Measurements from ENCODE around the gene MACROD2. TPM values are rescaled to one million over a fixed set of nuclear protein-coding genes. Genes with fewer than 3 reads are reported as not detected.

Gene MACROD2
- total and polyA plus RNA-seq, 2 donors (not counting 1 experiment from before 2014, with no cell fraction given) = 5.3 to 6.7 TPM

GRCh38 chr20:15639839-15640238 is 1644.5 kb downstream of the MACROD2 start:
- no peaks in the 10 kb centered on the region for H3K79me2 ChIP-seq (ENCODE audit: control insufficient read depth, insufficient read depth, low read length)
- H4K20me1 ChIP-seq (ENCODE audit: control insufficient read depth, insufficient read depth, low read length, poor library complexity, severe bottlenecking) = no peaks in the 10 kb centered on the region
- H3K4me2 ChIP-seq (replicated peaks; ENCODE audit: low read depth, low read length, poor library complexity, severe bottlenecking) = no peak overlapping the region
- DNase-seq (no peak), ATAC-seq (ENCODE audit: low read depth) (no peak)
- H3K4me1 Mint-ChIP-seq = peaks cover 6% of the 10 kb centered on the region
- ChIA-PET POLR2A (no interaction called here), CTCF (no interaction called here)
- H3K9me3 Mint-ChIP-seq (ENCODE audit: insufficient read depth) = no peaks in the 10 kb centered on the region
- intact Hi-C loops (cut with micrococcal nuclease) = no loop called here
- no peaks in the 10 kb centered on the region for H3K27me3 ChIP-seq (replicated peaks in 1 of 4; ENCODE audit: control extremely low read depth in 1 of 4, control insufficient read depth in 3 of 4, insufficient read depth in 4 of 4, low read length in 3 of 4)
- H3K9ac ChIP-seq (ENCODE audit: low read length) = no peak overlapping the region
- no peak overlapping the region for H3K4me3 ChIP-seq (ENCODE audit: control extremely low read depth in 1 of 5, extremely low read depth in 1 of 5, insufficient read depth in 1 of 5, low read depth in 2 of 5, low read length in 4 of 5)
- no peaks in the 10 kb centered on the region for H3K36me3 ChIP-seq (replicated peaks in 1 of 2; ENCODE audit: control extremely low read depth in 1 of 2, control insufficient read depth in 1 of 2, extremely low read depth in 1 of 2, insufficient read depth in 2 of 2, low read length in 1 of 2)
- H3K27ac Mint-ChIP-seq = no peak overlapping the region
- TF ChIP-seq CTCF (IDR thresholded peaks at IDR 0.05) = peak; percentile 20
- no peak for TF ChIP-seq EZH2 (IDR thresholded peaks at IDR 0.05; ENCODE audit: borderline replicate concordance, insufficient read depth, low read depth, low read length, poor library complexity, severe bottlenecking)
- no peak overlapping the region for H2AFZ ChIP-seq (ENCODE audit: insufficient read depth, low read depth, low read length, poor library complexity, severe bottlenecking)
- H3K9me3 ChIP-seq (ENCODE audit: control extremely low read depth in 1 of 3, control insufficient read depth in 2 of 3, insufficient read depth in 1 of 3, low read length in 2 of 3) = no peaks in the 10 kb centered on the region
- H3K27ac ChIP-seq (ENCODE audit: low read length in 2 of 2) = no peak overlapping the region
- WGBS (ENCODE audit: insufficient coverage) = 69% methylated on average over 1 of the region's 1 CpG
- H3K27me3 Mint-ChIP-seq = peaks cover 10% of the 10 kb centered on the region
- no peak overlapping the region for H3K4me3 Mint-ChIP-seq
- no peaks in the 10 kb centered on the region for H3K4me1 ChIP-seq (ENCODE audit: control insufficient read depth in 2 of 2, insufficient read depth in 2 of 2, low read length in 2 of 2)

- no peak overlapping the region for H3K4me2 ChIP-seq (replicated peaks; ENCODE audit: low read depth, low read length, poor library complexity, severe bottlenecking)
- H3K27ac Mint-ChIP-seq = no peak overlapping the region
- TF ChIP-seq CTCF (IDR thresholded peaks at IDR 0.05) = no peak
- no peak for TF ChIP-seq EZH2 (IDR thresholded peaks at IDR 0.05; ENCODE audit: borderline replicate concordance, insufficient read depth, low read depth, low read length, poor library complexity, severe bottlenecking)
- no peaks in the 10 kb centered on the region for H3K79me2 ChIP-seq (ENCODE audit: control insufficient read depth, insufficient read depth, low read length)
- H3K27ac ChIP-seq (ENCODE audit: low read length in 2 of 2) = no peak overlapping the region
- H3K36me3 ChIP-seq (replicated peaks in 1 of 2; ENCODE audit: control extremely low read depth in 1 of 2, control insufficient read depth in 1 of 2, extremely low read depth in 1 of 2, insufficient read depth in 2 of 2, low read length in 1 of 2) = no peaks in the 10 kb centered on the region
- intact Hi-C loops (cut with micrococcal nuclease) = no loop called here
- no peak for DNase-seq
- ATAC-seq (ENCODE audit: low read depth) = no peak
- CTCF ChIA-PET = no interaction called here
- H3K4me1 Mint-ChIP-seq = peaks cover 6% of the 10 kb centered on the region
- H3K9me3 ChIP-seq (ENCODE audit: control extremely low read depth in 1 of 3, control insufficient read depth in 2 of 3, insufficient read depth in 1 of 3, low read length in 2 of 3) = no peaks in the 10 kb centered on the region
- POLR2A ChIA-PET = no interaction called here
- H3K4me3 Mint-ChIP-seq = no peak overlapping the region
- peaks cover 4% of the 10 kb centered on the region for H3K27me3 Mint-ChIP-seq
- no peaks in the 10 kb centered on the region for H3K9me3 Mint-ChIP-seq (ENCODE audit: insufficient read depth)
- no peak overlapping the region for H3K9ac ChIP-seq (ENCODE audit: low read length)
- no peaks in the 10 kb centered on the region for H4K20me1 ChIP-seq (ENCODE audit: control insufficient read depth, insufficient read depth, low read length, poor library complexity, severe bottlenecking)
- H3K27me3 ChIP-seq (replicated peaks in 1 of 4; ENCODE audit: control extremely low read depth in 1 of 4, control insufficient read depth in 3 of 4, insufficient read depth in 4 of 4, low read length in 3 of 4) = no peaks in the 10 kb centered on the region
- no CpG with 5 or more reads among the region's 6 CpGs for WGBS (ENCODE audit: insufficient coverage)
- H3K4me3 ChIP-seq (ENCODE audit: control extremely low read depth in 1 of 5, extremely low read depth in 1 of 5, insufficient read depth in 1 of 5, low read depth in 2 of 5, low read length in 4 of 5) = no peak overlapping the region
- H3K4me1 ChIP-seq (ENCODE audit: control insufficient read depth in 2 of 2, insufficient read depth in 2 of 2, low read length in 2 of 2) = no peaks in the 10 kb centered on the region
- no peak overlapping the region for H2AFZ ChIP-seq (ENCODE audit: insufficient read depth, low read depth, low read length, poor library complexity, severe bottlenecking)
Observed at GRCh38 chr20:15642109-15642508, 1646.8 kb downstream of the MACROD2 start.
